SK-N-SH (cell line): ENCODE results near the gene RFX1. TPM values are rescaled to one million over a fixed set of nuclear protein-coding genes. Genes with fewer than 3 reads are reported as not detected.

Experiments used
- CTCF ChIA-PET: fragments of 300-600, 350-600 bp; formaldehyde crosslinking; extraction: SDS; loops from one replicate; lab custom pipeline; 2021; lab: Yijun Ruan, JAX
- POLR2A ChIA-PET: fragments of 350-600 bp; sonication (Branson Sonifier 250); formaldehyde crosslinking; extraction: SDS; loops from one replicate; lab custom pipeline; 2020; ENCODE audit warnings: antibody characterized with exemption, inconsistent platforms; lab: Yijun Ruan, JAX
- DNase-seq: peaks from one replicate; pipeline ENCODE4 v3.0.0; 2012
- H2AFZ ChIP-seq: fragments of 200-600 bp; sonication (generic); 2 replicates; pipeline ENCODE4 v1.8.1; 2016; ENCODE audit warnings: antibody characterized with exemption, mild to moderate bottlenecking, low read depth
- H3F3A ChIP-seq: fragments of 200-600 bp; sonication (generic); replicated peaks from 2 replicates; pipeline ENCODE3; 2016; ENCODE audit warnings: antibody characterized with exemption, mild to moderate bottlenecking; ENCODE audit not compliant: insufficient read depth
- H3K27ac ChIP-seq, 2 experiments: fragments of 200-500 bp in 1 of 2; fragments of 200-600 bp in 1 of 2; sonication (Bioruptor generic) in 1 of 2; sonication (generic), shearing (Covaris generic) in 1 of 2; 2 replicates each; pipeline versions ENCODE4 v1.5.1 to v1.6.1; 2014 to 2016; ENCODE audit warnings: low read depth in 2 of 2, inconsistent platforms in 1 of 2, low read length in 1 of 2, mild to moderate bottlenecking in 1 of 2, mixed read lengths in 1 of 2
- H3K27me3 ChIP-seq: fragments of 200-600 bp; sonication (generic), shearing (Covaris generic); 2 replicates; pipeline ENCODE4 v1.6.1; 2016; ENCODE audit warnings: mixed run types; ENCODE audit not compliant: insufficient read depth
- H3K36me3 ChIP-seq, 2 experiments: fragments of 200-500 bp in 1 of 2; fragments of 200-600 bp in 1 of 2; sonication (Bioruptor generic) in 1 of 2; sonication (generic) in 1 of 2; replicated peaks in 1 of 2; 2 replicates each; pipeline versions ENCODE3 to v1.5.1; 2014 to 2016; ENCODE audit warnings: low read length in 1 of 2, mild to moderate bottlenecking in 1 of 2; ENCODE audit not compliant: insufficient read depth in 2 of 2, control insufficient read depth in 1 of 2
- H3K4me1 ChIP-seq, 2 experiments: fragments of 200-500 bp in 1 of 2; fragments of 200-600 bp in 1 of 2; sonication (Bioruptor generic) in 1 of 2; sonication (generic), shearing (Covaris generic) in 1 of 2; 2 replicates each; pipeline versions ENCODE4 v1.5.1 to v1.6.1; 2014 to 2016; ENCODE audit warnings: low read depth in 1 of 2, low read length in 1 of 2, mixed run types in 1 of 2; ENCODE audit not compliant: insufficient read depth in 2 of 2, control insufficient read depth in 1 of 2
- H3K4me2 ChIP-seq: fragments of 200-600 bp; sonication (generic), shearing (Covaris generic); 2 replicates; pipeline ENCODE4 v1.6.1; 2017; ENCODE audit warnings: mixed run types
- H3K4me3 ChIP-seq, 2 experiments: fragments of 200-500 bp in 1 of 2; fragments of 200-600 bp in 1 of 2; sonication (Bioruptor generic) in 1 of 2; sonication (generic), shearing (Covaris generic) in 1 of 2; 2 replicates each; pipeline versions ENCODE4 v1.5.1 to v1.8.1; 2014 to 2016; ENCODE audit warnings: low read depth in 2 of 2, inconsistent platforms in 1 of 2, low read length in 1 of 2, mild to moderate bottlenecking in 1 of 2, mixed read lengths in 1 of 2, moderate library complexity in 1 of 2
- H3K79me2 ChIP-seq: fragments of 200-600 bp; sonication (generic); 2 replicates; pipeline ENCODE4 v1.8.1; 2017; ENCODE audit warnings: mild to moderate bottlenecking; ENCODE audit not compliant: insufficient read depth
- H3K9ac ChIP-seq: fragments of 200-600 bp; sonication (generic); 2 replicates; pipeline ENCODE4 v1.6.1; 2017; ENCODE audit warnings: mixed run types
- H3K9me2 ChIP-seq: fragments of 200-600 bp; sonication (generic); 2 replicates; pipeline ENCODE4 v1.6.1; 2017; ENCODE audit warnings: mixed run types
- H3K9me3 ChIP-seq: fragments of 200-600 bp; sonication (generic); 2 replicates; pipeline ENCODE4 v1.6.1; 2017; ENCODE audit warnings: mixed run types, mild to moderate bottlenecking, moderate library complexity
- H4K20me1 ChIP-seq: fragments of 200-600 bp; sonication (generic); 2 replicates; pipeline ENCODE4 v1.6.1; 2017; ENCODE audit warnings: mild to moderate bottlenecking, mixed run types; ENCODE audit not compliant: insufficient read depth
- EP300 ChIP-seq, 2 experiments: IDR thresholded peaks; 2 replicates each; pipeline versions ENCODE4 v1.4.0 to v1.6.1; 2012; ENCODE audit warnings: borderline replicate concordance in 1 of 2, low read depth in 1 of 2, low read length in 1 of 2
- FOSL2 ChIP-seq: IDR thresholded peaks from 2 replicates; pipeline ENCODE4 v1.4.0; 2012; ENCODE audit warnings: low read depth, mild to moderate bottlenecking, moderate library complexity, borderline replicate concordance
- FOXJ3 ChIP-seq: sonication (generic); formaldehyde crosslinking; IDR thresholded peaks from 2 replicates; pipeline ENCODE4 v1.5.1; 2020; ENCODE audit warnings: mild to moderate bottlenecking, missing genetic modification reagents
- FOXM1 ChIP-seq: IDR thresholded peaks from 2 replicates; pipeline ENCODE4 v1.4.0; 2012; ENCODE audit warnings: low read depth, mild to moderate bottlenecking
- GABPA ChIP-seq: IDR thresholded peaks from 2 replicates; pipeline ENCODE4 v1.4.0; 2012; ENCODE audit warnings: low read depth, mild to moderate bottlenecking
- GATA2 ChIP-seq: sonication (generic); formaldehyde crosslinking; IDR thresholded peaks from 2 replicates; pipeline ENCODE4 v1.5.0; 2020; ENCODE audit warnings: mild to moderate bottlenecking, missing genetic modification reagents
- IRF3 ChIP-seq: fragments of 150-350 bp; IDR thresholded peaks from 2 replicates; pipeline ENCODE4 v1.6.1; 2016; ENCODE audit warnings: mild to moderate bottlenecking, low read depth, low read length
- MXI1 ChIP-seq: IDR thresholded peaks from 2 replicates; pipeline ENCODE4 v1.6.1; 2012; ENCODE audit warnings: mild to moderate bottlenecking, low read depth, low read length, improper control_type of control experiment
- NFIC ChIP-seq: IDR thresholded peaks from 2 replicates; pipeline ENCODE4 v1.4.0; 2012; ENCODE audit warnings: borderline replicate concordance
- RCOR1 ChIP-seq: fragments of 150-350 bp; IDR thresholded peaks from 2 replicates; pipeline ENCODE4 v1.6.1; 2017; ENCODE audit warnings: antibody characterized with exemption, low read length
- RXRA ChIP-seq: IDR thresholded peaks from 2 replicates; pipeline ENCODE4 v1.4.0; 2012; ENCODE audit warnings: low read depth, mild to moderate bottlenecking, borderline replicate concordance
- SIN3A ChIP-seq: IDR thresholded peaks from 2 replicates; pipeline ENCODE4 v1.6.1; 2012; ENCODE audit warnings: low read depth, mild to moderate bottlenecking, low read length, moderate library complexity, borderline replicate concordance
- SMC3 ChIP-seq: IDR thresholded peaks from 2 replicates; pipeline ENCODE4 v1.6.1; 2012; ENCODE audit warnings: low read depth, low read length, improper control_type of control experiment
- TAF1 ChIP-seq: IDR thresholded peaks from 2 replicates; pipeline ENCODE4 v1.6.1; 2012; ENCODE audit warnings: low read depth, mild to moderate bottlenecking, low read length, moderate library complexity, borderline replicate concordance
- TCF12 ChIP-seq: IDR thresholded peaks from 2 replicates; pipeline ENCODE4 v1.4.0; 2012
- USF2 ChIP-seq: fragments of 150-350 bp; IDR thresholded peaks from 2 replicates; pipeline ENCODE4 v1.6.1; 2017; ENCODE audit warnings: antibody characterized with exemption, low read length, low read depth, borderline replicate concordance
- YY1 ChIP-seq: IDR thresholded peaks from 2 replicates; pipeline ENCODE4 v1.4.0; 2012; ENCODE audit warnings: low read depth, mild to moderate bottlenecking
- ZBTB33 ChIP-seq: IDR thresholded peaks from 2 replicates; pipeline ENCODE4 v1.4.0; 2012; ENCODE audit warnings: low read depth, borderline replicate concordance
- WGBS: methylation state at CpG from one replicate; pipeline ENCODE4 v1.1.6; 2017; ENCODE audit warnings: low lambda C conversion rate; 5-methylcytosine and 5-hydroxymethylcytosine counted together
- polyA plus RNA-seq, 3 experiments: library from polyadenylated mRNA; depleted of rRNA; stranded (reverse); fragments of >200 nt; gene quantifications; 2 replicates each; pipeline ENCODE4 v1.2.3, GENCODE V29; 2012

The RFX1 gene
- polyA plus RNA-seq, 1 of the 3 experiments (the other 2 are of a cell fraction) = 1.5 TPM

GRCh38 chr19:13981021-13981420, 25.1 kb downstream of the RFX1 start:
- Histone ChIP-seq H3K4me3 (no peak overlapping the region), H3K9ac (no peak overlapping the region), H3K4me2 (no peak overlapping the region), H3K36me3 (peaks cover 0 to 3% of the 10 kb centered on the region in 2 experiments), H3K27me3 (no peaks in the 10 kb centered on the region), H3K9me3 (no peaks in the 10 kb centered on the region), H2AFZ (no peak overlapping the region), H3K79me2 (no peaks in the 10 kb centered on the region), H3K4me1 (peaks cover 3 to 28% of the 10 kb centered on the region in 2 experiments; a peak in 3 of 4 replicates), H4K20me1 (no peaks in the 10 kb centered on the region), H3F3A (peaks cover 5% of the 10 kb centered on the region), H3K27ac (peak overlapping the region in 1 of 2 experiments; percentile 28; a peak in 1 of 4 replicates), H3K9me2 (no peaks in the 10 kb centered on the region)
- peak; percentile 74 for DNase-seq
- POLR2A ChIA-PET = interaction anchor here (0.7 kb wide), 1 partner anchor 18 kb away, joined by 3 read pairs; no protein-coding TSS in a partner anchor
- CTCF ChIA-PET = interaction anchor here (0.7 to 1.5 kb wide), 4 partner anchors 28 to 101 kb away, joined by 3 to 6 read pairs (median 4); partner anchors contain the start of gene PODNL1
- WGBS = 72% methylated on average over 4 of the region's 5 CpGs
- TF ChIP-seq IRF3 (no peak), GATA2 (CRISPR knock-in tag) (peak; percentile 39; the same call in 1 of the 2 replicates), MXI1 (no peak), YY1 (no peak), GABPA (no peak), EP300 (IDR thresholded peaks at IDR 0.05; ENCODE audit: borderline replicate concordance in 1 of 2, low read depth in 1 of 2, low read length in 1 of 2) (no peak), SMC3 (no peak), FOXJ3 (CRISPR knock-in tag) (no peak)

GRCh38 chr19:13980340-13980739, 25.8 kb downstream of the RFX1 start:
- Histone ChIP-seq H3F3A (peaks cover 3% of the 10 kb centered on the region), H3K4me2 (no peak overlapping the region), H3K9ac (no peak overlapping the region), H3K9me3 (no peaks in the 10 kb centered on the region), H3K36me3 (peaks cover 0 to 3% of the 10 kb centered on the region in 2 experiments), H3K4me1 (peaks cover 0 to 23% of the 10 kb centered on the region in 2 experiments; a peak in 1 of 4 replicates), H3K4me3 (no peak overlapping the region), H2AFZ (no peak overlapping the region), H3K9me2 (no peaks in the 10 kb centered on the region), H3K27me3 (no peaks in the 10 kb centered on the region), H4K20me1 (no peaks in the 10 kb centered on the region), H3K79me2 (no peaks in the 10 kb centered on the region), H3K27ac (peak overlapping the region in 1 of 2 experiments; percentile 28; a peak in 1 of 4 replicates)
- DNase-seq = peak; percentile 80
- TF ChIP-seq FOXM1 (no peak), GATA2 (CRISPR knock-in tag) (peak; percentile 88)
- 69% methylated on average over 9 of the region's 15 CpGs for WGBS
- CTCF ChIA-PET = interaction anchor here (0.7 to 1.5 kb wide), 5 partner anchors 27 to 101 kb away, joined by 3 to 6 read pairs (median 4); partner anchors contain the start of gene PODNL1
- POLR2A ChIA-PET = no interaction called here

- POLR2A ChIA-PET = no interaction called here
- CTCF ChIA-PET = interaction anchor here (0.9 kb wide), 2 partner anchors 41 to 79 kb away, joined by 3 to 4 read pairs; partner anchors contain the start of gene PODNL1
Measured at GRCh38 chr19:13979686-13980085, 26.4 kb downstream of the RFX1 start.

More at GRCh38 chr19:13979686-13980085, 26.4 kb downstream of the RFX1 start:
- no peak overlapping the region for H3K4me3 ChIP-seq
- no peaks in the 10 kb centered on the region for H3K9me3 ChIP-seq
- TF ChIP-seq YY1 (no peak), TCF12 (no peak), RXRA (no peak), RCOR1 (no peak), ZBTB33 (no peak), FOSL2 (no peak), SIN3A (no peak), TAF1 (no peak), SMC3 (no peak), USF2 (no peak), NFIC (no peak), GABPA (no peak)
- no peaks in the 10 kb centered on the region for H3F3A ChIP-seq
- H3K36me3 ChIP-seq = peaks cover 0 to 3% of the 10 kb centered on the region in 2 experiments
- H3K4me1 ChIP-seq = peaks cover 0 to 23% of the 10 kb centered on the region in 2 experiments; a peak in 1 of 4 replicates
- WGBS = 95% methylated on average over 12 of the region's 12 CpGs
- H3K27me3 ChIP-seq = no peaks in the 10 kb centered on the region
- peak overlapping the region in 1 of 2 experiments; percentile 28; a peak in 1 of 4 replicates for H3K27ac ChIP-seq
- no peaks in the 10 kb centered on the region for H3K9me2 ChIP-seq
- DNase-seq = peak; percentile 51
- H3K4me2 ChIP-seq = no peak overlapping the region
- no peak overlapping the region for H2AFZ ChIP-seq
- H3K79me2 ChIP-seq = no peaks in the 10 kb centered on the region
- no peak overlapping the region for H3K9ac ChIP-seq
- H4K20me1 ChIP-seq = no peaks in the 10 kb centered on the region
